Loucy (cell line): ENCODE measurements around the gene PKP1.

Experiments
- CTCF ChIP-seq: fragments of 200-600 bp; sonication (generic); conservative IDR thresholded peaks from 2 replicates; pipeline ENCODE4 v1.5.1; 2014; ENCODE audit warnings: mild to moderate bottlenecking, antibody characterized with exemption, low read length
- EZH2phosphoT487 ChIP-seq: fragments of 200-600 bp; IDR thresholded peaks from 2 replicates; pipeline ENCODE4 v1.6.1; 2018; ENCODE audit warnings: antibody characterized with exemption, mild to moderate bottlenecking, moderate library complexity, borderline replicate concordance

GRCh38 chr1:201312298-201312697 lies 29.0 kb downstream of the PKP1 start:
- TF ChIP-seq CTCF, result no peak
- no peak for TF ChIP-seq EZH2phosphoT487
